IPS-11a (cell line): ENCODE results near the gene CCNY.

Experiments used
- H3K4me3 ChIP-seq: one replicate; pipeline ENCODE4 v1.5.1; 2013; ENCODE audit warnings: low read depth, low read length, control low read depth

CCNY gene

GRCh38 chr10:35545878-35546590 is 209.7 kb downstream of the CCNY start:
- H3K4me3 ChIP-seq = no peak overlapping the region

GRCh38 chr10:35546824-35547225 is 210.5 kb downstream of the CCNY start:
- no peak overlapping the region for H3K4me3 ChIP-seq

GRCh38 chr10:35552650-35553342 is 216.5 kb downstream of the CCNY start:
- H3K4me3 ChIP-seq = no peak overlapping the region

GRCh38 chr10:35554036-35554435 is 217.7 kb downstream of the CCNY start:
- H3K4me3 ChIP-seq = no peak overlapping the region

GRCh38 chr10:35554461-35555056 is 218.2 kb downstream of the CCNY start:
- H3K4me3 ChIP-seq = no peak overlapping the region

- no peak overlapping the region for H3K4me3 ChIP-seq
Measured at GRCh38 chr10:35555962-35556930, 219.9 kb downstream of the CCNY start.

- no peak overlapping the region for H3K4me3 ChIP-seq
Measured at GRCh38 chr10:35558276-35558675, 222.0 kb downstream of the CCNY start.

GRCh38 chr10:35559416-35559815 is 223.1 kb downstream of the CCNY start:
- no peak overlapping the region for H3K4me3 ChIP-seq

- no peak overlapping the region for H3K4me3 ChIP-seq
Measured at GRCh38 chr10:35561715-35562114, 225.4 kb downstream of the CCNY start.

- no peak overlapping the region for H3K4me3 ChIP-seq
Measured at GRCh38 chr10:35562427-35562826, 226.1 kb downstream of the CCNY start.

- H3K4me3 ChIP-seq = no peak overlapping the region
Measured at GRCh38 chr10:35563261-35563891, 227.1 kb downstream of the CCNY start.

- H3K4me3 ChIP-seq = no peak overlapping the region
Measured at GRCh38 chr10:35564341-35564968, 228.1 kb downstream of the CCNY start.

GRCh38 chr10:35565602-35566081 is 229.3 kb downstream of the CCNY start:
- H3K4me3 ChIP-seq = no peak overlapping the region

- H3K4me3 ChIP-seq = no peak overlapping the region
Measured at GRCh38 chr10:35567951-35568350, 231.6 kb downstream of the CCNY start.

GRCh38 chr10:35568483-35569015 is 232.2 kb downstream of the CCNY start:
- H3K4me3 ChIP-seq = no peak overlapping the region

GRCh38 chr10:35569111-35569707 is 232.9 kb downstream of the CCNY start:
- no peak overlapping the region for H3K4me3 ChIP-seq

GRCh38 chr10:35569836-35570235 is 233.5 kb downstream of the CCNY start:
- no peak overlapping the region for H3K4me3 ChIP-seq

GRCh38 chr10:35570397-35570796 is 234.1 kb downstream of the CCNY start:
- H3K4me3 ChIP-seq = no peak overlapping the region

GRCh38 chr10:35572583-35572982 is 236.3 kb downstream of the CCNY start:
- no peak overlapping the region for H3K4me3 ChIP-seq
